AG09309 (cell line): Measurements from ENCODE around the gene EHMT2.
"Not testable (repeated sequence)": the region's sequence is repeated elsewhere in the genome, so short reads cannot be mapped to it uniquely, and the experiment has no call there.

Source experiments
- DNase-seq: peaks from one replicate; pipeline ENCODE4 v3.0.0-alpha.2; 2010; ENCODE audit warnings: low read depth
- H3K4me3 ChIP-seq: 2 replicates; pipeline ENCODE4 v1.5.1; 2011; ENCODE audit warnings: mild to moderate bottlenecking, low read depth, low read length, moderate library complexity; ENCODE audit not compliant: control insufficient read depth
- TF ChIP-seq, protein P1 (sequence below): IDR thresholded peaks from 2 replicates; pipeline ENCODE4 v1.5.1; 2011; ENCODE audit warnings: mild to moderate bottlenecking, low read depth, low read length, inconsistent platforms; ENCODE audit not compliant: insufficient read depth, control insufficient read depth; ENCODE audit errors: missing control alignments

The EHMT2 gene

DNA sequence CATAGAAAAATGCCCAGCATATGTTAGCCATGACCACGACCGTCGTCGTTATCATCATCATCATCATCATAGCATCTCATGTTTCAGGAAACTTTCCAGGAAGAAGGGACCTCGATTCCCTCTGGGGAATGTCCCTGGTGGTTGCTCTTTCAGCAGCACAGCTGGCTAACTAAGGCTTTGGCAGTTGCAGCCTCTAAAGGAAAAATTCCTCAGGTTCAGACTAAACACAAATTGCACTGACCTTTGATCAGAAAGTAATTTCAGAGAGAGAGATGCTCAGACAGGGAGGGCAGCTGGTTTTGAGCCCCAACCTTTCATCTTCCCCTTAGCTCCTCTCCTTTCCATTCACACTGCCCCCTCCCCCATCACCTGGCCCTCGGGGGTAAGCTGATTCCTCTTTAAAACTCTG is 42.8 kb upstream of the EHMT2 start:
- TF ChIP-seq, protein P1, sequence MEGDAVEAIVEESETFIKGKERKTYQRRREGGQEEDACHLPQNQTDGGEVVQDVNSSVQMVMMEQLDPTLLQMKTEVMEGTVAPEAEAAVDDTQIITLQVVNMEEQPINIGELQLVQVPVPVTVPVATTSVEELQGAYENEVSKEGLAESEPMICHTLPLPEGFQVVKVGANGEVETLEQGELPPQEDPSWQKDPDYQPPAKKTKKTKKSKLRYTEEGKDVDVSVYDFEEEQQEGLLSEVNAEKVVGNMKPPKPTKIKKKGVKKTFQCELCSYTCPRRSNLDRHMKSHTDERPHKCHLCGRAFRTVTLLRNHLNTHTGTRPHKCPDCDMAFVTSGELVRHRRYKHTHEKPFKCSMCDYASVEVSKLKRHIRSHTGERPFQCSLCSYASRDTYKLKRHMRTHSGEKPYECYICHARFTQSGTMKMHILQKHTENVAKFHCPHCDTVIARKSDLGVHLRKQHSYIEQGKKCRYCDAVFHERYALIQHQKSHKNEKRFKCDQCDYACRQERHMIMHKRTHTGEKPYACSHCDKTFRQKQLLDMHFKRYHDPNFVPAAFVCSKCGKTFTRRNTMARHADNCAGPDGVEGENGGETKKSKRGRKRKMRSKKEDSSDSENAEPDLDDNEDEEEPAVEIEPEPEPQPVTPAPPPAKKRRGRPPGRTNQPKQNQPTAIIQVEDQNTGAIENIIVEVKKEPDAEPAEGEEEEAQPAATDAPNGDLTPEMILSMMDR: no peak
- DNase-seq: no peak
- H3K4me3 ChIP-seq: no peak overlapping the region

DNA sequence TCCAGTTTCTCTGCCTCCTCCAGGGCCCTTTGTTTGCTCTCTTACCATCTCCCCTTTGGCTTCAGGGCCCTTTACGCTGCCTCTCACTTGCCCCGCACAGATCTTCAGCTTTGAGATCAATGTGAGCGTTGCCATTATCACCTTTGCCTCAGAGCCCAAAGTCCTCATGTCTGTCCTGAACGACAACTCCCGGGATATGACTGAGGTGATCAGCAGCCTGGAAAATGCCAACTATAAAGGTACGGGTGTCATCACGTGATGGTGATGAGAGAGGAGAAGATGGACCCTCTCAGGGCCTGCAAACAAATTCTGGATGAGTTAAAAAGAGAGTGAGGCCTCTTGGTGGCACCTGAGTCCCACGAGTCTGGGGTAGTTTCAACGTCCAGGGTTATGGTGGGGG is 38.3 kb upstream of the EHMT2 start:
- no peak for DNase-seq
- TF ChIP-seq, protein P1: no peak
- H3K4me3 ChIP-seq: no peak overlapping the region

DNA sequence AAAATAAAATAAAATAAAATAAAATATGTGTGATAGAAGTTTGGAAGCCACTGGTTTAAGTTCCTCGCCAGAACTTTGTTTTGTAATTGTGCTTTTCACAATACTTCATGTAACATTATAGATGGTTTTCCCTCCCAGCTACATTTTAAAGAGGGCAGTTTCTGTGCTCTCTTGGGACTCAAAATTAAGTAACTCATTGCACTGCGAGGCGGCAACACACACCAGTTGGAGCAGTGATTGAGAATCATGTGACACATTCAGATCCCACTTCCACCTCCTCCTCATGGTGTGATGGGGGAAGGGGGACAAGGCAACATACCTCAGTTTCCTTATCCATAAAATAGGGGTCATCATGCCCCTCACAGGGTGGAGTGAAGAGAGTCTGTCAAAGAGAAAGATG is 37.5 kb upstream of the EHMT2 start:
- TF ChIP-seq, protein P1: no peak
- H3K4me3 ChIP-seq: no peak overlapping the region
- DNase-seq: no peak

DNA sequence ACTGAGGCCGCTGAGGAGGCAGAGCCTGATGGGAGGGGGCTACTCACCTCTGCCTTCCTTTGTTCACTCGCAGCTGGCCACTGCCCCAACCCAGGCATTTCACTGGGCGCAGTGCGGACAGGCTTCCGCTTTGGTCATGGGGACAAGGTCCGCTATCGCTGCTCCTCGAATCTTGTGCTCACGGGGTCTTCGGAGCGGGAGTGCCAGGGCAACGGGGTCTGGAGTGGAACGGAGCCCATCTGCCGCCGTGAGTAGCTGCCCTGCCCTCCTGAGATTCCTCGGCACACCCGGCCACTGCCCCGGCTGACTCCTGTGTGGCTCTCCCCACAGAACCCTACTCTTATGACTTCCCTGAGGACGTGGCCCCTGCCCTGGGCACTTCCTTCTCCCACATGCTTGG is 36.0 kb upstream of the EHMT2 start:
- no peak overlapping the region for H3K4me3 ChIP-seq
- no peak for DNase-seq
- TF ChIP-seq, protein P1: no peak

- H3K4me3 ChIP-seq, DNase-seq: not testable (repeated sequence)
These were observed 34.6 kb upstream of the EHMT2 start for GRCh38 chr6:31932137-31932536.

DNA sequence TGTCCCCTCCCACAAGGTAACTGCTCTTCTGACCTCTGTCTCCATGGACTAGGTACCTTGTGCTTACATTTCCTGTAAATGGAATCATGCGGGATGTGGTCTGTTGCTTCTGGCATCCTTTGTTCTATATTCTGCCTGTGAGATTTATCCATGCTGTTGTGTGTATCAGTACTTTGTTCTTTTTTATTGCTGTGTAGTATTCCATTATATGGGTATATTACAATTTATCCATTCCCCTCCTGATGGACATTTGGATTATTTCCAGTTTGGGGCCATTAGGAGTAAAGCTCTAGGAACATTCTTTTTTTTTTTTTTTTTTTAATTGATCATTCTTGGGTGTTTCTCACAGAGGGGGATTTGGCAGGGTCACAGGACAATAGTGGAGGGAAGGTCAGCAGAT is 33.5 kb upstream of the EHMT2 start:
- TF ChIP-seq, protein P1: no peak
- no peak for DNase-seq

DNA sequence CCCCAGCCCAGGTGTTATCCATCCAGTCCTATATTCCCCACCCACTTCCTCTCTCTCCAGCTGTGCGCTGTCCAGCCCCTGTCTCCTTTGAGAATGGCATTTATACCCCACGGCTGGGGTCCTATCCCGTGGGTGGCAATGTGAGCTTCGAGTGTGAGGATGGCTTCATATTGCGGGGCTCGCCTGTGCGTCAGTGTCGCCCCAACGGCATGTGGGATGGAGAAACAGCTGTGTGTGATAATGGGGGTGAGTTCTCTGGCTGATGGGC is 31.1 kb upstream of the EHMT2 start:
- H3K4me3 ChIP-seq: no peak overlapping the region
- TF ChIP-seq, protein P1: no peak
- DNase-seq: no peak

More for the DNA sequence above, 33.5 kb upstream of the EHMT2 start:
- H3K4me3 ChIP-seq: no peak overlapping the region
